Adrenal gland (tissue), 5 donors: ENCODE data around the gene EVL.

Source experiments
- POLR2A ChIP-seq, 2 donors: fragments of 450-650 bp; IDR thresholded peaks; one replicate each; pipeline ENCODE4 v1.6.1; 2017; ENCODE audit warnings: antibody characterized with exemption in 2 of 2, mild to moderate bottlenecking in 2 of 2, moderate library complexity in 1 of 2
- TF ChIP-seq, protein P1 (sequence below), 6 experiments: fragments of 450-650 bp in 4 of 6; fragments of 200-600 bp in 2 of 6; sonication (generic) in 1 of 6; IDR thresholded peaks; 1 replicate in 5 of 6; 2 replicates in 1 of 6; pipeline versions ENCODE4 v1.5.1 to v1.8.0; 2016 to 2021; ENCODE audit warnings: antibody characterized with exemption in 6 of 6, mild to moderate bottlenecking in 2 of 6, moderate library complexity in 1 of 6
- donor health status: DM: no; HTN: no; CAD: no.

DNA sequence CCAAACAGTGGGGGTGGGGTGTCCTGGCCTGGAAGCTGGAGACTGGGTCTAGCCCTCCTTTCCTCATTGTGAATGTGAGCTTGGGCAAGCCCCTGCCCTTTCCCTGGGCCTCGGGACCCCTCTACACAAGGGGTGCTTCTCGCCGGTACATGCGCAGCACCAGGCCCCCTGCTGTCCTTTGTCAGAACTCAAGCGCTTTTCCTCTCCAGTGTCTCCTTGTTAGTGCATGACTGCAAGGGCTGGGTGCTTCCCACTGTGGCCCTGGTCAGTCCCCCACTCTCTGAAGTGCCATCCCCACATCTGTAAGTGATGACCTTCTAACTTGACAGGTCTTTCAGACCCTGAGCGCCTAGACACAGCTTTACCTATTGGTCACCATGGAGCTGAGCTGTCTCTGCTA is 50.0 kb downstream of the EVL start:
- TF ChIP-seq, protein P1, sequence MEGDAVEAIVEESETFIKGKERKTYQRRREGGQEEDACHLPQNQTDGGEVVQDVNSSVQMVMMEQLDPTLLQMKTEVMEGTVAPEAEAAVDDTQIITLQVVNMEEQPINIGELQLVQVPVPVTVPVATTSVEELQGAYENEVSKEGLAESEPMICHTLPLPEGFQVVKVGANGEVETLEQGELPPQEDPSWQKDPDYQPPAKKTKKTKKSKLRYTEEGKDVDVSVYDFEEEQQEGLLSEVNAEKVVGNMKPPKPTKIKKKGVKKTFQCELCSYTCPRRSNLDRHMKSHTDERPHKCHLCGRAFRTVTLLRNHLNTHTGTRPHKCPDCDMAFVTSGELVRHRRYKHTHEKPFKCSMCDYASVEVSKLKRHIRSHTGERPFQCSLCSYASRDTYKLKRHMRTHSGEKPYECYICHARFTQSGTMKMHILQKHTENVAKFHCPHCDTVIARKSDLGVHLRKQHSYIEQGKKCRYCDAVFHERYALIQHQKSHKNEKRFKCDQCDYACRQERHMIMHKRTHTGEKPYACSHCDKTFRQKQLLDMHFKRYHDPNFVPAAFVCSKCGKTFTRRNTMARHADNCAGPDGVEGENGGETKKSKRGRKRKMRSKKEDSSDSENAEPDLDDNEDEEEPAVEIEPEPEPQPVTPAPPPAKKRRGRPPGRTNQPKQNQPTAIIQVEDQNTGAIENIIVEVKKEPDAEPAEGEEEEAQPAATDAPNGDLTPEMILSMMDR (IDR thresholded peaks at IDR 0.05) = no peak
- TF ChIP-seq POLR2A (IDR thresholded peaks at IDR 0.05) = no peak
